HepG2 (cell line): Measurements from ENCODE around the gene C1RL. TPM values are rescaled to one million over a fixed set of nuclear protein-coding genes. Genes with fewer than 3 reads are reported as not detected.

Source experiments
- KLF11 ChIP-seq: IDR thresholded peaks from 2 replicates; pipeline ENCODE4 v1.6.1; 2016; ENCODE audit warnings: missing compliant biosample characterization
- MEF2D ChIP-seq: sonication (generic); formaldehyde crosslinking; IDR thresholded peaks from 2 replicates; pipeline ENCODE4 v1.5.1; 2020; ENCODE audit warnings: mild to moderate bottlenecking, missing genetic modification reagents
- RBAK ChIP-seq: sonication (generic); formaldehyde crosslinking; IDR thresholded peaks from 2 replicates; pipeline ENCODE4 v1.5.1; 2020; ENCODE audit warnings: mild to moderate bottlenecking, missing genetic modification reagents
- RFXAP ChIP-seq: sonication (generic); formaldehyde crosslinking; IDR thresholded peaks from 2 replicates; pipeline ENCODE4 v1.4.0; 2020; ENCODE audit warnings: missing genetic modification reagents, borderline replicate concordance
- TCF7 ChIP-seq: sonication (generic); IDR thresholded peaks from 2 replicates; pipeline ENCODE4 v1.6.1; 2016; ENCODE audit warnings: antibody characterized with exemption, low read depth
- ZBTB3 ChIP-seq: sonication (generic); formaldehyde crosslinking; IDR thresholded peaks from 2 replicates; pipeline ENCODE4 v1.4.0; 2020; ENCODE audit warnings: low read depth, mild to moderate bottlenecking, moderate library complexity, missing genetic modification reagents, borderline replicate concordance
- ZFY ChIP-seq: sonication (generic); formaldehyde crosslinking; IDR thresholded peaks from 2 replicates; pipeline ENCODE4 v1.4.0; 2020; ENCODE audit warnings: missing genetic modification reagents
- ZNF263 ChIP-seq: sonication (generic); formaldehyde crosslinking; IDR thresholded peaks from 2 replicates; pipeline ENCODE4 v1.4.0; 2020; ENCODE audit warnings: missing genetic modification reagents
- ZNF83 ChIP-seq: sonication (generic); formaldehyde crosslinking; IDR thresholded peaks from 2 replicates; pipeline ENCODE4 v1.4.0; 2020; ENCODE audit warnings: missing genetic modification reagents, mild to moderate bottlenecking, borderline replicate concordance
- ZZZ3 ChIP-seq: sonication (generic); formaldehyde crosslinking; IDR thresholded peaks from 2 replicates; pipeline ENCODE4 v1.4.0; 2020; ENCODE audit warnings: missing genetic modification reagents, mild to moderate bottlenecking, borderline replicate concordance
- polyA plus RNA-seq, 8 experiments: library from polyadenylated mRNA; depleted of rRNA in 3 of 8; stranded (reverse) in 7 of 8; unstranded in 1 of 8; fragments of >200 nt; fragmentation: Illumina TruSeq in 4 of 8; extraction: Trizol in 4 of 8; gene quantifications; 2 replicates each; pipeline versions ENCODE4 v1.2.1 to v1.2.3, GENCODE V29; 2011 to 2016; ENCODE audit warnings: low read depth in 4 of 8, missing spikeins in 1 of 8, mixed read lengths in 1 of 8; ENCODE audit not compliant: insufficient read depth in 1 of 8
- total RNA-seq, 5 experiments: library from RNA; depleted of rRNA; stranded (reverse); fragments of >200 nt; fragmentation: Illumina TruSeq; extraction: Trizol; gene quantifications; 2 replicates each; pipeline ENCODE4 v1.2.3, GENCODE V29; 2016; ENCODE audit warnings: low read depth in 1 of 5
- TF ChIP-seq, protein P1 (sequence below): sonication (generic); formaldehyde crosslinking; IDR thresholded peaks from 2 replicates; pipeline ENCODE4 v1.4.0; 2020; ENCODE audit warnings: mild to moderate bottlenecking, missing genetic modification reagents
- TF ChIP-seq, protein P2 (sequence below): IDR thresholded peaks from 2 replicates; pipeline ENCODE4 v1.6.1; 2016; ENCODE audit warnings: low read depth, missing genetic modification reagents, missing compliant biosample characterization

Gene C1RL
- total and polyA plus RNA-seq, 2 of the 13 experiments (the other 11 are each of a cell fraction or from before 2014, with no cell fraction given): 28.9 to 53.1 TPM

- TF ChIP-seq ZFY (CRISPR knock-in tag) (no peak; the same call in none of the 2 replicates), ZBTB3 (CRISPR knock-in tag) (no peak), KLF11 (CRISPR knock-in tag) (no peak), TCF7 (no peak), ZZZ3 (CRISPR knock-in tag) (no peak), RFXAP (CRISPR knock-in tag) (no peak), ZNF83 (CRISPR knock-in tag) (peak; percentile 21; the same call in 1 of the 2 replicates), RBAK (CRISPR knock-in tag) (no peak), MEF2D (CRISPR knock-in tag) (0 out of 2 replicates have a peak, but pooled peaks have one; percentile 13), ZNF263 (CRISPR knock-in tag) (no peak; the same call in 1 of the 2 replicates)
- TF ChIP-seq, protein P1, sequence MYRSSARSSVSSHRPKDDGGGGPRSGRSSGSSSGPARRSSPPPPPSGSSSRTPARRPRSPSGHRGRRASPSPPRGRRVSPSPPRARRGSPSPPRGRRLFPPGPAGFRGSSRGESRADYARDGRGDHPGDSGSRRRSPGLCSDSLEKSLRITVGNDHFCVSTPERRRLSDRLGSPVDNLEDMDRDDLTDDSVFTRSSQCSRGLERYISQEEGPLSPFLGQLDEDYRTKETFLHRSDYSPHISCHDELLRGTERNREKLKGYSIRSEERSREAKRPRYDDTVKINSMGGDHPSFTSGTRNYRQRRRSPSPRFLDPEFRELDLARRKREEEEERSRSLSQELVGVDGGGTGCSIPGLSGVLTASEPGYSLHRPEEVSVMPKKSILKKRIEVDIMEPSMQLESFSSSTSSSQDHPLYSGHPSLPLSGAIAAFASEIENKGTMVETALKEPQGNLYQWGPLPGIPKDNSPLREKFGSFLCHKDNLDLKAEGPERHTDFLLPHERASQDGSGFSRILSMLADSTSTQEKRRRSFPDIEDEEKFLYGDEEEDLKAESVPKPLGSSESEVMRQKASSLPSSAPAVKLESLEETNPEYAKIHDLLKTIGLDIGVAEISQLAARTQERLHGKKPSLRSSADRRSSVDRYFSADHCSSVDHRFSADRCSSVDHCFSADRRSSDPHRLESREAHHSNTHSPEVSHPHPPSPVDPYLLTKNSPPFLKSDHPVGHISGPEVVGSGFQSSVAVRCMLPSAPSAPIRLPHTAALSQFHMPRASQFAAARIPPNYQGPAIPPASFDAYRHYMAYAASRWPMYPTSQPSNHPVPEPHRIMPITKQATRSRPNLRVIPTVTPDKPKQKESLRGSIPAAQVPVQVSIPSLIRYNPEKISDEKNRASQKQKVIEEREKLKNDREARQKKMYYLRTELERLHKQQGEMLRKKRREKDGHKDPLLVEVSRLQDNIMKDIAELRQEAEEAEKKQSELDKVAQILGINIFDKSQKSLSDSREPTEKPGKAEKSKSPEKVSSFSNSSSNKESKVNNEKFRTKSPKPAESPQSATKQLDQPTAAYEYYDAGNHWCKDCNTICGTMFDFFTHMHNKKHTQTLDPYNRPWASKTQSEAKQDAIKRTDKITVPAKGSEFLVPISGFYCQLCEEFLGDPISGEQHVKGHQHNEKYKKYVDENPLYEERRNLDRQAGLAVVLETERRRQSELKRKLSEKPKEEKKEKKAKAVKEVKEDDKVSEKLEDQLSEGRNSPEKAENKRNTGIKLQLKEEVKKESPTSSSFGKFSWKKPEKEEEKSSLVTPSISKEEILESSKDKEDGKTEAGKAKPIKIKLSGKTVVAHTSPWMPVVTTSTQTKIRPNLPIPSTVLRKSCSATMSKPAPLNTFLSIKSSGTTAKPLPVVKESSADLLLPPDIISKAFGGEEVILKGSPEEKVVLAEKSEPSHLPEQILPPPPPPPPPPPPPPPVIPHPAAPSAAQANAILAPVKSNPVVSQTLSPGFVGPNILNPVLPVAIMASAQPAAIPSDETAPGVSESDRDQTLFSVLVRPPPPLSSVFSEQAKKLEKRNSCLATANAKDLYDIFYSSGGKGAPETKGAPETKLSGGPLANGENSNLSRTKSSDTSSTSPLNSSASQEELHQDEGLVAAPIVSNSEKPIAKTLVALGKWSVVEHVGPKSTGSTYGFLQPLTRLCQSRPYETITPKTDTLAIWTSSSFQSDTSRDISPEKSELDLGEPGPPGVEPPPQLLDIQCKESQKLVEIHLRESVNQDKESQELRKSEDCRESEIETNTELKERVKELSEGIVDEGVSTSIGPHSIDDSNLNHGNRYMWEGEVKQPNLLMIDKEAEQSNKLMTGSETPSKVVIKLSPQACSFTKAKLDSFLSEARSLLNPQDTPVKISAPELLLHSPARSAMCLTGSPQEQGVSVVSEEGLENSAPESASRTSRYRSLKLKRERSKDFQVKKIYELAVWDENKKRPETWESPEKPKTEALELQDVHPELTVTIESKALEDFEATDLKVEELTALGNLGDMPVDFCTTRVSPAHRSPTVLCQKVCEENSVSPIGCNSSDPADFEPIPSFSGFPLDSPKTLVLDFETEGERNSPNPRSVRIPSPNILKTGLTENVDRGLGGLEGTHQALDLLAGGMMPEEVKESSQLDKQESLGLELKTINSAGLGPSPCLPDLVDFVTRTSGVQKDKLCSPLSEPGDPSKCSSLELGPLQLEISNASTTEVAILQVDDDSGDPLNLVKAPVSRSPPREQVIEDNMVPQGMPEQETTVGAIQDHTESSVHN (CRISPR knock-in tag): no peak
- TF ChIP-seq, protein P2, sequence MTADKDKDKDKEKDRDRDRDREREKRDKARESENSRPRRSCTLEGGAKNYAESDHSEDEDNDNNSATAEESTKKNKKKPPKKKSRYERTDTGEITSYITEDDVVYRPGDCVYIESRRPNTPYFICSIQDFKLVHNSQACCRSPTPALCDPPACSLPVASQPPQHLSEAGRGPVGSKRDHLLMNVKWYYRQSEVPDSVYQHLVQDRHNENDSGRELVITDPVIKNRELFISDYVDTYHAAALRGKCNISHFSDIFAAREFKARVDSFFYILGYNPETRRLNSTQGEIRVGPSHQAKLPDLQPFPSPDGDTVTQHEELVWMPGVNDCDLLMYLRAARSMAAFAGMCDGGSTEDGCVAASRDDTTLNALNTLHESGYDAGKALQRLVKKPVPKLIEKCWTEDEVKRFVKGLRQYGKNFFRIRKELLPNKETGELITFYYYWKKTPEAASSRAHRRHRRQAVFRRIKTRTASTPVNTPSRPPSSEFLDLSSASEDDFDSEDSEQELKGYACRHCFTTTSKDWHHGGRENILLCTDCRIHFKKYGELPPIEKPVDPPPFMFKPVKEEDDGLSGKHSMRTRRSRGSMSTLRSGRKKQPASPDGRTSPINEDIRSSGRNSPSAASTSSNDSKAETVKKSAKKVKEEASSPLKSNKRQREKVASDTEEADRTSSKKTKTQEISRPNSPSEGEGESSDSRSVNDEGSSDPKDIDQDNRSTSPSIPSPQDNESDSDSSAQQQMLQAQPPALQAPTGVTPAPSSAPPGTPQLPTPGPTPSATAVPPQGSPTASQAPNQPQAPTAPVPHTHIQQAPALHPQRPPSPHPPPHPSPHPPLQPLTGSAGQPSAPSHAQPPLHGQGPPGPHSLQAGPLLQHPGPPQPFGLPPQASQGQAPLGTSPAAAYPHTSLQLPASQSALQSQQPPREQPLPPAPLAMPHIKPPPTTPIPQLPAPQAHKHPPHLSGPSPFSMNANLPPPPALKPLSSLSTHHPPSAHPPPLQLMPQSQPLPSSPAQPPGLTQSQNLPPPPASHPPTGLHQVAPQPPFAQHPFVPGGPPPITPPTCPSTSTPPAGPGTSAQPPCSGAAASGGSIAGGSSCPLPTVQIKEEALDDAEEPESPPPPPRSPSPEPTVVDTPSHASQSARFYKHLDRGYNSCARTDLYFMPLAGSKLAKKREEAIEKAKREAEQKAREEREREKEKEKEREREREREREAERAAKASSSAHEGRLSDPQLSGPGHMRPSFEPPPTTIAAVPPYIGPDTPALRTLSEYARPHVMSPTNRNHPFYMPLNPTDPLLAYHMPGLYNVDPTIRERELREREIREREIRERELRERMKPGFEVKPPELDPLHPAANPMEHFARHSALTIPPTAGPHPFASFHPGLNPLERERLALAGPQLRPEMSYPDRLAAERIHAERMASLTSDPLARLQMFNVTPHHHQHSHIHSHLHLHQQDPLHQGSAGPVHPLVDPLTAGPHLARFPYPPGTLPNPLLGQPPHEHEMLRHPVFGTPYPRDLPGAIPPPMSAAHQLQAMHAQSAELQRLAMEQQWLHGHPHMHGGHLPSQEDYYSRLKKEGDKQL (CRISPR knock-in tag): no peak
Observed at GRCh38 chr12:7129872-7130691, 21.1 kb upstream of the C1RL start, which contains the start of gene CLSTN3 (continued).
